A172 (cell line): ENCODE data around the gene SS18L1. TPM values are rescaled to one million over a fixed set of nuclear protein-coding genes. Genes with fewer than 3 reads are reported as not detected.

ENCODE experiments used
- DNase-seq: peaks from one replicate; pipeline ENCODE4 v3.0.0-alpha.2; 2015; ENCODE audit warnings: low spot score
- total RNA-seq: library from RNA; depleted of rRNA; stranded (reverse); fragments of >200 nt; shearing (Covaris generic); gene quantifications from 2 replicates; pipeline ENCODE4 v1.2.3, GENCODE V29; 2014

SS18L1 gene
- total RNA-seq, 1 experiment from 2014 or later: 8.5 TPM

DNA sequence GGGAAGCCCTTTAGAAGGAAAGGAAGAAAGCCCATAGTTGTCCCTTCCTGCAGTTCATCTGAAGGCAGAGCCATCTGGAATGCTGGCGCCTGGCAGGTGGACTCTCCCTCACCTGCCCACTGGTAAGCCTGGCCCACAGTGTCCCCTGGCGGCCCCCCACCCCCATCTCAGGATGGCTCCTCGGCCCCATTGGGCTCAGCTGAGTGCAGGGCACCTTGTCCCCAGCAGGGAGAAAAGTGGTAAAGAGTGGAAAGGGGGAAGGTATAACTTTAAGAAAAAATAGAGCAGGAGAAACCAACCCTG is 12.6 kb downstream of the SS18L1 start:
- no peak for DNase-seq

DNA sequence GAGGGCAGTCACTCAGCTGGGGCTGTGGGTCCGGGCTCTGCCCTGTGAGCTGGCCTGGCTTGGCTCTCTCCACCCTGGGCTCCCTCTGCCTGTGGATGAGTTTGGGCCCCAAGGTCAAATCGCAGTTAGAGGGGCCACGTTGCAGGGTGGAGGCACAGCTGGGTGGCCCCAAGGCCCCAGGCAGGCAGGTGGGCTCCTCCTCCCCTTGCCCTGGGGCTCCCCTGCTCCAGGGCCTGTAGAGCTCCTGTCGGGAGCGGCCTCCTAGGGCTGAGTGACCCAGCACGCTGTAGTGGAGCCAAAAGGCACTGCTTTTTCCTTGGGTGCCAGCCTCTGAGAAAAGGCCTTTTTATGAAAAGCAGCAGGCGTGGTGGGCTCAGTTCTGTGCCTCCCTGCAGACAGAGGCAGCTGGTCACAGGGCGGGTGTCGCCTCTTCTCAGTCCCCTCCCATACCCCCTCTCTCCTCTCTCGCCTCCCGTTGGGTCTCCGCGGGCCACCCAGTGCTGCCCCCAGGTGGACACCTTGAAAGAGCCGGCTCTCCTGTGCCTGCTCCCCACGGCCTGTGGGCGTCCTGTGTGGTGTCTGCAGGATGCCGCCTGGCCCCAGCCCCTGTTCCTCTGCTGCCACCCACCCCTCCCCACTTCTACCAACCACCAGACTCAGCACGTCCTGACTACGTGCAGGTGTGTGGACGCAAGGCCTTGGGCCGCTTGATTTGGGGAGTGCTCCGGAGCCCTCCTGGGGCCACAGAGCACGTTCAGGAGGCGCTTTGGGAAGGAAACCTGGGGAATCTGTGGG is 13.2 kb downstream of the SS18L1 start:
- DNase-seq: peak; percentile 27

DNA sequence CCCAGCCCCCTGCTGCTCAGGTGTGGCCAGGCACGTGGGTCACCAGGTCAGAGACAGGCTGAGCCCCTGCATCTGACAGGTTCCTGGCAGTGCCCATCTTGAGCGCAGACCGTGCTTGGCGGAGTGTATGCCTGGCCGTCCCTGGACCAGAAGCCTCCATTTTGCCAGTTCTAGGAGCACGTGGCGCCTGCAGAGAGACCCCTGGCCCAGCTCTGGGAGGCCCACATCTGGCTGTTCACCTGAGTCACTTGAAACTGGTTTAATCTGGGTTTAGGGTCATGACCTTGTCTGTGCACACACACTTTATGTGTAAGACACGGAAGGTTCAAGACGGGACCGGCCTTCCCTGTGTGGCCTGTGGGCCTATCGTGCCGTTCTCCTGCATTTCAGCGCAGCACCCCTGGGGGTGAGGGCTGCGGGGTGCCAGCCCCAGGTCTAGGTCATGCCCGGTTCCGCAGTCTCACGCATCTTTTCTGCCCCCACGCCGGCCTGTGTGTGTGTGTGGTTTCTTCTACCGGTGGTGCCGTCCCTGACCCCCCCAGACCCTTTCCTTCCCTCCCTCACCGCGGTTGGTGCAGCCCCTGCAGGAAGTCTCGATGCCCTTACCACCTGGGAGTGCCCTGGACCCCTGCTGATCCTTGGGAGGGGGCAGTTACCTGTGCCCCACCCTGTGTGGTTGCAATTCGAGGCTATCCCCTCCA is 14.0 kb downstream of the SS18L1 start:
- no peak for DNase-seq

DNA sequence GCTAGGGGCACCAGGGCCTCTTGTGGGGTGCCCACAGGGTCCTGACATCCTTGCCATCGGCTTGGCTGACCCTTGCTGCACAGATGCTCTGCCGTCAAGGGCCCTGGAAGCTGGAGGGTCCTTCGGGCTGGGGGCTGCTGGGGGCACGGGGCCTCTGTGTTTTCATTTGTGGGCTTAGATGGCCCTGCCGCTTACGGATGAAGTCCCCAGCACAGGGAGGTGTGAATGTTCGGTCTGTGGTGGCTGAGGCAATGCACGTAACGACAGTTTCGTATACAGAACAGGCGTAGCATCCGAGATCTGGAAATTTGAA is 14.5 kb downstream of the SS18L1 start:
- no peak for DNase-seq

DNA sequence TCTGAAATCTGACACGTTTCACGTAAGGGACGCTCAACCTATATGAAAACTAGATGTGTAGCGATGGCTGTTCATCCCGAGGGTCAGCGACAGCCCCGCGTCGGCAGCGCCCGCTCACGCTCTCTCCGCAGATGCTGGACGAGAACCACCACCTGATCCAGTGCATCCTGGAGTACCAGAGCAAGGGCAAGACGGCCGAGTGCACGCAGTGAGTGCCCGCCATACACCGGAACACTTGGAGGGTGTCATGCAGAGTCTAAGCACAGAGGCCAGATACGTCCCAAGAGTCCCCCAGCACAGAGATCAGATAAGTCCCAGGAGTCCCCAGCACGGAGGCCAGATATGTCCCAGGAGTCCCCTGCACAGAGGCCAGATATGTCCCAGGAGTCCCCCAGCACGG is 15.0 kb downstream of the SS18L1 start:
- no peak for DNase-seq

DNA sequence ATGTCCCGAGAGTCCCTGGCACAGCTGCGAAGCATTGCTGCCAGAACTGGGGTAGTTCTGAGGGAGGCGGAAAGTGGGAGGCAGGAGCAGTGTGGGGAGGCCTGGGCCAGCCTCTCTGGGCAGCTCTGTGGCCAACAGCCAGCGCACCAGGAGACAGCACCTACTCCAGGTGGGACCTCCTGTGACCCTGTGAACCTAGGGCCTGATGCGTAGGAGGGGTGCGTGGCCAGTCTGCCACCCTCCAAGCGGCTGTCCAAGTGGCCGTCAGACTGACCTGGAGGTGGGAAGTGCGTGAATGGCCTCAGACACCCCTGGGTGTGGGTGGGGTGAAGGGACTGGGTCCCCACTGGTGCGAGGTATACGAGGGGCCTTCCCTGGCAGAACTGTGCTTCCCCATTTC is 15.5 kb downstream of the SS18L1 start:
- no peak for DNase-seq

DNA sequence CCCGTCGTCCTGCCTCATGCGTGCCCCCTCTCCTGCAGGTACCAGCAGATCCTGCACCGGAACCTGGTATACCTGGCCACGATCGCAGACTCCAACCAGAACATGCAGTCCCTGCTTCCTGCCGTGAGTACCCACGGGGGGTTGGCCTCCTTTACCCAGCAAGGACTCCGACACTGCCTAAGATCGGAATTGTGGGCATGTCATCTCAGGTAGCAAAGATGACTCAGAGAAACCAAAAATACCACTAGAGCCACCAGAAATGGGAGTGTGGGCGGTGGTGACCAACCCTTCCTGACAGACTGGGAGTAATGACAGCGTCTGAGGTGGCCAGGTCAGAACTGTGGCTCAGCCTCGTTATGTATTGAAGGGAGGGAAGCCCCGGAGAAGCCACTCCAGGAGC is 16.3 kb downstream of the SS18L1 start:
- DNase-seq: peak; percentile 86

DNA sequence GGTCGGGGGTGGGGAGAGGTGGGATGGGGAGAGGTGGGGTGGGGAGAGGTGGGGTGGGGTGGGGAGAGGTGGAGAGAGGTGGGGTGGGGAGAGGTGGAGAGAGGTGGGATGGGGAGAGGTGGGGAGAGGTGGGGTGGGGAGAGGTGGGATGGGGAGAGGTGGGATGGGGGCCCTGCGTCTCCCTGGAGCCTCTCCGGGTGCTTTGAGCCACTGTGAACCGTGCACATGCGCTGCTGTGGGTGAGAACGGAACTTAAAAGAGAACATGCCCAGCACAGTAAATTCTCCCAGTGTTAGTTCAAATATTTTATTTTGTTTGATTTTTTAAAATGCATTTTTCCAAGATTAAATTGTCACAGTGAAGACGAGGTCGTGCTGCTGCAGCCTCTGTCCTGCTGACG is 16.7 kb downstream of the SS18L1 start:
- no peak for DNase-seq

DNA sequence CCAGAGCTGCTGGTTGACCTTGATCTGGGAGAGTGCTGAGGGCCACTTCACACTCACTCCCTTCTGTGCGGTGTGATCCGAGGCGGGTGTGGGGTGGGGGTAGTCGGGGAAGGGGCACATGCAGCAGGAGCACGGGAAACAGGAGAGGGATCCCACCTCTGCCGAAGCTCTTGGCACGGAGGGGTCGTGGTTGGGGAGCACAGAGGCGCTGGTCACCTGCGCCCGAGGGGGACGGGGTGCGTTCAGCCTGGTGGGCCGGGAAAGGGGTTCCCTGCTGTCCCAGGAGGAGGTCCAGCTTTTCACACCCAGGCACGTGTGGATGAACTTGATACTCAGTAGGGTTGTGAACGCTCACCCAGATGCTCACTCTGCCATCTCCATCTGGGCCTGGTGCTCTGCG is 17.3 kb downstream of the SS18L1 start:
- DNase-seq: no peak

DNA sequence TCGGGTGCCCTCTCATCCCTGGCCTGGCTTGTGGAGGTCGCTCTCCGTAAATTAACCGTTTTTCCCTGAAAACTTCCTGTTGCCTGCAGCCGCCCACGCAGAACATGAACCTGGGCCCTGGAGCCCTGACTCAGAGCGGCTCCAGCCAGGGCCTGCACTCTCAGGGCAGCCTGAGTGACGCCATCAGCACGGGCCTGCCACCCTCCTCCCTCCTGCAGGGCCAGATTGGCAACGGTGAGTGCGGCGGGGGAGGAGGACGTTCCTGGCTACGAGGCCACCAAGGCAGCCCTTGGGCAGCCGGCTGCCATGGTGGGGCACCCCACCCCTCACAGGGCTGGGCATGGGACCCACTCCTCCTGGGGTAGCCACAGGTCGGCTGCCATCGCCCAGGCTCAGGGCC is 17.8 kb downstream of the SS18L1 start:
- no peak for DNase-seq

DNA sequence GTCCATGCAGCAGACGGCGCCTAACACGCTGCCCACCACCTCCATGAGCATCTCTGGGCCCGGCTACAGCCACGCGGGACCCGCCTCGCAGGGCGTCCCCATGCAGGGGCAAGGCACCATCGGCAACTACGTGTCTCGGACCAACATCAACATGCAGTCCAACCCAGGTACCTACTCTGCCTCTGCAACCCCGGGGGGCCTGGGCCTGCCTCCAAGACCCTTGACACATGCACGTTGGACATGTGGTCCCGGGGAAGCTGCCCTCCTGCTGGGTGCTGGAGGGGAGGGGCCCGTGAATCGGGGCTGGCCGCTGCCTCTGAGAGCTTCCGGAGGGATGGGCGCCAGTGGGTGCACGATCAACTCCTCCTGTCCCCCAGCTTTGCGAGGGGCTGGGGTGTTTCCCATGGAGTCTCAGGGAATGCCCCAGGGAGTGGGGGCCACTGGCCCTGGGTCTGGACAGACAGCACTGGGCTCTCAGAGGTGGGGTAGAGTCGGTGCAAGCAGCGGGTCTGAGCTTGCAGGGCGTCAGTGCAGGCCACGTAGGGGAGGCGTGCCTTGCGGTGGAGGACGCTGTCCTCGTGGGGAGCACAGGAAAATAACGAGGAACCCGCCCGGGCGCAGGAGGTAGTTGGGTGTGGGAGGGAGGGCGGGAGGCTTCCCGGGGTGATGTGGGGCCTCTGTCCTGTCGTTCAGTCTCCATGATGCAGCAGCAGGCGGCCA is 19.4 kb downstream of the SS18L1 start:
- no peak for DNase-seq

DNA sequence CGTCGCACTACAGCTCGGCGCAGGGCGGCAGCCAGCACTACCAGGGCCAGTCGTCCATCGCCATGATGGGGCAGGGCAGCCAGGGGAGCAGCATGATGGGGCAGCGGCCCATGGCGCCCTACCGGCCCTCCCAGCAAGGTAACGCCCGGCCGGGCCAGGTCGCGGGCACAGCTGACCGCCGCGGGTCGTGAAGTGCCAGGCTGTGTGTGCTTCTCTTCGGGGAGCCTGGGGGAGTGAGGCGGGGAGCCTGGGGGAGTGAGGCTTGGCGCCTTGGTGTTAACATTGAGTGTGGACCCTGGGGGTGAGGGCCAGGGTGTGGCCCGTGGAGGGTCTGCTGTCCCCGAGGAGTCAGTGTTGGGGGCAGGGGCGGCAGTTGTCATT is 19.9 kb downstream of the SS18L1 start:
- DNase-seq: no peak

DNA sequence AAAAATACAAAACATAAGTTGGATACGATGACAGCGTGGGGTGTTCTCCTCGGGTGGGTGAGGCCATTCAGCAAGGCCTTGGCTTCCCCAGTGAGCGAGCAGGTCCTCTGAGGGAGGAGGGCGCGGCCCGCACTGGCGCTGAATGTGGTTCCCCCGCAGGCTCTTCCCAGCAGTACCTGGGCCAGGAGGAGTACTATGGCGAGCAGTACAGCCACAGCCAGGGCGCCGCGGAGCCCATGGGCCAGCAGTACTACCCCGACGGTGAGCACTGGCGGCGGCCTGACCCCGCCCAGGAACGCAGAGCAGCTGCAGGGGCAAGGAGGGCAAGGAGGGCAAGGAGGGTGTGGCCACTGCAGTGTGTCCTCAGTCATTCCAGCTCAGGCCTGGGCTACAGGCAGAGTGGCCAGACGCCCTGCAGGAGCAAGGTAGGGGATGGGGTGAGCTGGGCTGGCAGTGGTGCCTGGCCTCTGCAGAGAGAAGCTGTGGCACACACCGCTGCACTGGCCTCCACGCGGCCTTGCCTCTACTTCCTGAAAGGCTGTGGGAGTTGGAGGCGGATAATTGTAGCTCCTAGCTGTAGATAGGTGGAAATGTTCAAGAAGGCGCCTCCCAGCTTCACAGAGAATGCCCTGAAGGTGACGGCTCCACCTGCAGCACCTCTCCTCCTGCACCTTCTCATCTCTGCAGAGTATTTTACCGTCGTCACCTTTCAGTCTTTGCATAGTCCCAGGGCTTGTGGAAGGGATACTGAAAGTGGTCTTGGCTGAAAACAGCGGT is 20.6 kb downstream of the SS18L1 start:
- DNase-seq: no peak

DNA sequence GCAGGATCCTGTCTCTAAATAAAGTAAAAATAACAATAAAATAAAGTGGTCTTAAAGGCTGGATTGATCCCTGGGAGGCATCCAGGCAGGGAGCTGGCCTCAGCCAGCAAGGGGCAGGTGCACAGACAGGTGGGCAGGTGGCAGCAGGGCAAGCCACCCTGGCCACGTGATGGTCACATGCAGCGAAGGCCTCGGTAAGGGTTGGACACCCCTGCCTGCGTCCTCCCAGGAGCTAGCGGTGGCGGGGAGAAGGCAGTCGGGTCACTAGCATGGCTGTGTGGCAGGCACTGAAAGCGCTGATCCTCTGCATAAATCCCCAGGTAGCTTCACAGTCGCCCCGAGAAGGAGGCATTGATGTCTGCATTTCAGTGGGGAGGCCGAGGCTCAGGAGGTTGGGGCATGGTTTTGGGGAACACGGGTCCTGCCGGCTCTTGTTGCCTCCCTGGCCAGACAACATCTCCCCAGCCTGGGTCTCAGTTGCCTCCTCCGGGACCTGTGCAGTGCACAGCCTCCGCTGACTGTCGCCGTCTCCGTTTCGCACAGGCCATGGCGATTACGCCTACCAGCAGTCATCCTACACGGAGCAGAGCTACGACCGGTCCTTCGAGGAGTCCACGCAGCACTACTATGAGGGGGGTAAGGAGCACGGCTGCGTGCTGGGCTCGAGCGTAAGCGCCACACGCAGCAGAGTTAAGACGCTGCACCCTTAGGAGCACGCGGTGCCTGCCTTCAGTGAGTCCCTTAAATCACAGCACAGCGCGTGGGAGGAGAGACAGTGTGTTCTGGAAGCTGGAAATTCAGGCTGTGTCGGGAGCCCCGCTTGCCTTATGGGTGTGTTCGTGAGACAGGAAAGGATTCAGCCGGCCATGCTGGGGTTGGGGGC is 21.6 kb downstream of the SS18L1 start:
- no peak for DNase-seq

DNA sequence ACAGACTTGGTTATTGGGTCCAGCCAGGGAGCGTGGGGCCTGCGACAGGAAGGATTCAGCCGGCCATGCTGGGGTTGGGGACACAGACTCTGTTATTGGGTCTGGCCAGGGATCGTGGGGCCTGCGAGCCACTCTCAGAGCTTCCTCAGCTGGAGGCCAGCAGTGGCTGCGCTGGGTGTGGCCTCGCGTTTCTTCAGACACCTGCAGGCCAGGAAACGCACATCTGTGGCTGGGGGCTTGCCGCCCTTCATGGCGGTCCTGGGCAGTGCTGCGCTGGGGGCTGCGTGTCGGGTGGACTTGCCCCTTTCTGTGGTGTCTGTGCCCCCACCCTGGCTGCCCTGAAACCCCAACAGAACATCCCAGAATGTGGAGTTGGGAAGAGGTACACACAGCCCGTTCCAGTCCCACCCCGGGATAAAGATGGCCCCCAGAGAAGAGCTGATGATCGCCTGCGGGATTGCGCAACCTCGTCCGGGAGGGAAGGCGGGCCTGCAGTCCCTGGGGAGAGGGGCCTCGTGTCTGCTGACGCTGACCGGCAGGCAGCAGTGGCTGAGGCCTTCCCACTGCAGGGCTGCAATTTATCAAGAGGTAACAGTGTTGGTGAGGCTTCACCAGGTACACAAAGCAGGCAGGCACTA is 22.3 kb downstream of the SS18L1 start:
- no peak for DNase-seq

DNA sequence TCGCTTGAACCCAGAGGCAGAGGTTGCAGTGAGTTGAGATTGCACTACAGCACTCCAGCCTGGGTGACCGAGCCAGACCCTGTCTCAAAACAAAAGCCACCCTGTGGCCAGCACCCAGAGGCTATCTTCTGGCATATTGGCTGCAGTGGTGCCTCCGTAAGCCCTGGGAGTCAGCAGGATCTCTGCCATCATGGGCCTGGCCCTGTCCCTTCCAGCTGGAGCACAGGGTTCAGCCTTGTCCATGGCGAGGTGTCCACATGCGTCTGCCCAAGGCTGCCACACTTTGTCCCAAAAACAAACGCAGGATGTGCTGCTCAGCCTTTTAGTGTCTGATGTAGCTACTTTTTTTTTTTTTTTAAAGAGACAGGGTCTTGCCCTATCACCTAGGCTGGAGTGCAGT is 23.9 kb downstream of the SS18L1 start:
- no peak for DNase-seq

DNA sequence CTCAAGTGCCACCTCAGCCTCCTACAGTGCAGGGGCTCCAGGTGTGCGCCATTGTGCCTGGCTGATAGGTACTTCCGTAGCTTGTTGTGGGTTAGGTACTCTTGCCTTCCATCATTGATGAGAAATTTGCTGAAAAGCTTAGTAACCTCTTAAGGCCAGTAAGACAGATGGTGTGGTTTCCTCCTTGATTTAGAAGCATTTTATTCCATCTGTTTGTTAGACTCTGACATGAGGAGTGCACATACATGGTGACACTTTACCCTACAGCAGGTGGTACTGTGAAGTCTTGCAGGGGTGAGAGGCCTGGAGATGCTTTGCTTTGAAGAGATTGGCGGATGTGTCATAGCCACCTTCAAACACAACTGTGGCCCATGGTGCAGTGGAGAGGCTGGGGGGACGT is 24.5 kb downstream of the SS18L1 start:
- DNase-seq: no peak

DNA sequence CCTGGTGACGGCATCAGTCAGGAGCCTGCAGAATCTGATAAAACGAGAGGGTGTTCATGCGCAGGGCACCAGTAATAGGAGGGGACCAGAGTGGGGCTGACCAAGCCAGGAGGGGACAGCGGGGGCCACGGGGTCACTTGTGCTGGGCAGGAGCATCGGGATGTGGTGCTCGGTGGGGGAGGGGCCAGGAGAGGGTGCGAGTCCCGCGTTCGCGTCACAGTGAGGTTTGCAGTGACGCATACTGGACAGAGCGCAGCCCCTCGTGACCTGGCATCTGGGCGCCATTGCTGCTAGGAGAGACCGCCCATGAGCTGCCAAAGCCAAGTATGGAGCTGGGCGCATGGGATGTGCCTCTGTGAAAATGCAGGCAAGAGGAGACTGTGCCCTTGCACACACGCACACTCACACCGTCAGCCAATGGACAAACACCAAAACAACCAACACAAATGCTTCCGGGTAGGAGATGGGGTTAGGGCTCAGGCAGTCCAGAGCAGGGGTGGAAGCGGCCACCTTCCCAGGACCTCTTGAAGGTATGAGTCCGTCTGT is 25.4 kb downstream of the SS18L1 start:
- DNase-seq: no peak

DNA sequence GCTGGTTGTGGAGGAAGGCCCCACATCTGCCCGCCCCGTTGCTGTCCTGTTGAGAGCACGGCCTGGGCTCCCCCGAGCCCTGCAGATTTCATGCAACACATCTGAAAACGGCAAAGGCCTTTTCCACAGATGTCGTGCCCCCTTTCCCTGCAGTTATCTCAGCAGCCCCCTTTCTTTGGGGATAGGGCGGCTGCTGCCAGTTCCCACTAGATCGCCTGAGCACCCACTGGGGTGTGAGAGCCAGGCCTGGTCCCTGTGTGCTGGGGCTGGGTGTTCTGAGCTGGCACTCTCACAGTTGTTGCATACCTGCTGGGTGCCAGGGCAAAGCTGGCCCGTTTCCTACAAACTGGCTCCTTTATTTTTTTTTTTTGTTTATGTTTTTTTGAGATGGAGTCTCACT is 27.0 kb downstream of the SS18L1 start:
- no peak for DNase-seq

DNA sequence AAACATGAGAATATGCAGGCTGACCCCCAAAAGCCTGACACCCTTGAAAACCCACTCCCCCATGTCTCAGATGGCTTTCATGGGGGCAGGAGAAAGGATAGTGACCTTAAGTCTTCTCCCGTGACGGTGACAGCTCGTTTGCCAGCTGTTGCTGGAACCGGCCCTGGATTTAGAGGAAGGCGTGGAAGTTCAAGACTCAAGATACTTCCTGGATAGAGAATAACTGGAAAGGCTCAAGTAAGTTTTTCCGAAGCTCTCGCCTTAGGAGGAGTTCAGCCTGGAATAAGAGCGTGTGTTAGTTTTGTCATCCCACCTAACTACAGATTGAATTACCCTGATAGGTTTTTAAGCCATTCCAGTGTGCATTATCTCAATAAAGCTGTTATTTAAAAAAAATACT is 27.7 kb downstream of the SS18L1 start:
- no peak for DNase-seq

DNA sequence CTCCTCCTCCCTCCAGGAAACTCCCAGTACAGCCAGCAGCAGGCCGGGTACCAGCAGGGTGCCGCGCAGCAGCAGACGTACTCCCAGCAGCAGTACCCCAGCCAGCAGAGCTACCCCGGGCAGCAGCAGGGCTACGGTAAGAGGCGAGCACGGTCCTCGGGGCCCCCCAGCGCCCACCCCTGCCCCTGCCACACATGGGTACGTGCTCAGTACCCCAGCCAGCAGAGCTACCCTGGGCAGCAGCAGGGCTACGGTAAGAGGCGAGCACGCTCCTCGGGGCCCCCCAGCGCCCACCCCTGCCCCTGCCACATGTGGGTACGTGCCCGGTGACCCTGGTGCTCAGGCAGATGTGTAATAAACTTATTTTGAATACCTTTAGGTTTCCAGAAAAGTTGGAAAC is 29.1 kb downstream of the SS18L1 start:
- DNase-seq: no peak
